ENCODE data around the gene SDSL. TPM values are rescaled to one million over a fixed set of nuclear protein-coding genes. Genes with fewer than 3 reads are reported as not detected.

The SDSL gene
- polyA plus RNA-seq (ENCODE audit: insufficient read length in 3 of 3), result 10 to 100 TPM; 11.1 to 17.0 (median 13.5) TPM
- long read RNA-seq, donor 1, transcript SDSL-202 (8 exons, 1,449 nt), result major isoform, 5 of 5 reads
- long read RNA-seq, donor 1, partial matches to known transcripts, result 0 of 5 reads
- long read RNA-seq, donor 1, other reads (novel, unspliced or antisense), result 0 of 5 reads
- long read RNA-seq, donor 2, partial matches to known transcripts, result 0 of 4 reads
- long read RNA-seq, donor 2, other reads (novel, unspliced or antisense), result 0 of 4 reads
- long read RNA-seq, donor 3, transcript SDSL-202 (8 exons, 1,449 nt), result major isoform, 22 of 22 reads
- long read RNA-seq, donor 3, partial matches to known transcripts, result 0 of 22 reads
- long read RNA-seq, donor 3, other reads (novel, unspliced or antisense), result 0 of 22 reads
- long read RNA-seq, donor 4, transcript SDSL-202 (8 exons, 1,449 nt), result major isoform, 6 of 6 reads
- long read RNA-seq, donor 4, partial matches to known transcripts, result 0 of 6 reads
- long read RNA-seq, donor 4, other reads (novel, unspliced or antisense), result 0 of 6 reads
- long read RNA-seq, donor 5, result 0 reads
- long read RNA-seq, donor 6, transcript SDSL-202 (8 exons, 1,449 nt), result major isoform, 6 of 7 reads
- long read RNA-seq, donor 6, partial matches to known transcripts, result 0 of 7 reads
- long read RNA-seq, donor 6, other reads (novel, unspliced or antisense), result 0 of 7 reads
- long read RNA-seq, donor 7, transcript SDSL-202 (8 exons, 1,449 nt), result major isoform, 5 of 13 reads
- long read RNA-seq, donor 7, partial matches to known transcripts, result 8 of 13 reads
- long read RNA-seq, donor 7, other reads (novel, unspliced or antisense), result 0 of 13 reads
- long read RNA-seq, donor 8, transcript SDSL-202 (8 exons, 1,449 nt), result major isoform, 16 of 16 reads
- long read RNA-seq, donor 8, partial matches to known transcripts, result 0 of 16 reads
- long read RNA-seq, donor 8, other reads (novel, unspliced or antisense), result 0 of 16 reads
- long read RNA-seq, donor 9, transcript SDSL-202 (8 exons, 1,449 nt), result major isoform, 7 of 12 reads
- long read RNA-seq, donor 9, partial matches to known transcripts, result 5 of 12 reads
- long read RNA-seq, donor 9, other reads (novel, unspliced or antisense), result 0 of 12 reads
- long read RNA-seq, donor 10, transcript SDSL-202 (8 exons, 1,449 nt), result major isoform, 8 of 8 reads
- long read RNA-seq, donor 10, partial matches to known transcripts, result 0 of 8 reads
- long read RNA-seq, donor 10, other reads (novel, unspliced or antisense), result 0 of 8 reads
- long read RNA-seq, donor 11, transcript SDSL-202 (8 exons, 1,449 nt), result major isoform, 10 of 15 reads
- long read RNA-seq, donor 11, partial matches to known transcripts, result 5 of 15 reads
- long read RNA-seq, donor 11, other reads (novel, unspliced or antisense), result 0 of 15 reads
- long read RNA-seq, donor 12, partial matches to known transcripts, result 0 of 4 reads
- long read RNA-seq, donor 12, other reads (novel, unspliced or antisense), result 0 of 4 reads
- long read RNA-seq, donor 13, result 0 reads
- long read RNA-seq, donor 14, transcript SDSL-202 (8 exons, 1,449 nt), result major isoform, 10 of 10 reads
- long read RNA-seq, donor 14, partial matches to known transcripts, result 0 of 10 reads
- long read RNA-seq, donor 14, other reads (novel, unspliced or antisense), result 0 of 10 reads
- long read RNA-seq, donor 15, partial matches to known transcripts, result 0 of 4 reads
- long read RNA-seq, donor 15, other reads (novel, unspliced or antisense), result 0 of 4 reads
- long read RNA-seq, donor 16, transcript SDSL-202 (8 exons, 1,449 nt), result major isoform, 12 of 22 reads
- long read RNA-seq, donor 16, partial matches to known transcripts, result 10 of 22 reads
- long read RNA-seq, donor 16, other reads (novel, unspliced or antisense), result 0 of 22 reads

- peak; percentile 36 to 69 (median 58) for DNase-seq (ENCODE audit: extremely low read depth in 1 of 11, low read depth in 9 of 11, low spot score in 4 of 11)
Measured at GRCh38 chr12:113422030-113422885, at the start of gene SDSL. Gene SDSL (plus strand): TSS chr12:113422380. CDS start chr12:113427983, 5,603 bp downstream.

DNA sequence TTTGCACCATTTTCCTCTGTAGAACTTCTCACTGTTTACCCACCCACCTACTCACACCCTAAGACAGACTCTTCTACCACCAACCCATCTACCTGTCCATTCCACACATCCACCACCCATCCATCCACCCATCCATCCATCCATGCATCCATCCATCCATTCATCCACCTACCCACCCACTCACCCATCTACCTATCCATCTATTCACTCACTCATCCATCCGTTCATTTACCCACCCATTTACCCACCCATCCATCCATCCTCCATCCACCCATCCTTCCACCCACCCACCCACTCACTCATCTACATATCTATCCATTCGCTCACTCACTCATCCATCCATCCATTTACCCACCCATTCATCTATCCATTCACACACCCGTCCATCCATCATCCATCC, 48.7 kb upstream of the SDSL start:
- DNase-seq (ENCODE audit: extremely low read depth in 1 of 11, low read depth in 9 of 11, low spot score in 4 of 11), result no peak

DNA sequence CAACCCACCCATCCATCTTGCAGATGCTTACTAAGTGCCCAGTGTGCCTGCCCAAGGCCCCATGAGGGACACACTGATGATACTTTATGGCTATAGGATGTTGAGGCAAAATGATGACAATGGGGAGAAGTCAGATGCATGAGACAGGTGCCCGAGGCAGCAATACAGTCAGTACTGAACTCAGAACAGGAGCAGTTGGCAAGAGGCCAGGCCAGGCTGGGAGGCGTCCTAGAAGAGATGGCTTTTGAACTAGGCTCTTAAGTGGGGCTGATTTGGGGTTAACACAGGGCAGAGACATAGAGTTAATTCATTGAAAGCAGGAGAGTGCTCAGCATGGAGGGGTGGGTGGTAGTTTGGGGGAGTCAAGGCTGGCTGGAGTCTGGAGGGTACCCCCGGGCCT, 48.2 kb upstream of the SDSL start:
- DNase-seq (ENCODE audit: extremely low read depth in 1 of 11, low read depth in 9 of 11, low spot score in 4 of 11), result no peak

- DNase-seq (ENCODE audit: extremely low read depth in 1 of 11, low read depth in 9 of 11, low spot score in 4 of 11), result no peak
Measured at GRCh38 chr12:113374823-113375428, 47.3 kb upstream of the SDSL start.

DNA sequence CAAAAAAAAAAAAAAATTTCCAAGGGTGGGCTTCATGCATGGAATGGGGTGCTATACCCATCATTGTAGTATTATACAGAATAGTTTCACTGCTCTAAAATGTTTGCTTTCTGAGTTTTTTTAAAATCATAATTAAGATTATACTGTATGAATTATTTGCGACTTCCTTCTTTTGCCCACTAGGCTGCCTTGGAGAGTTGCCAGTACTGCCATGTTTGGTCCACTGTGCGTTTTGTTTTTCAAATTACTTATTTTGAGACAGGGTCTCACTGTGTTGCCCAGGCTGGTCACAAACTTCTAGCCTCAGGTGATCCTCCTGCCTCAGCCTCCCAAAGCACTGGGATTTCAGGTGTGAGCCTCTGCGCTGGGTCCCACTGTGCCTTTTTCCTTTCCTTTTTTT, 43.9 kb upstream of the SDSL start:
- no peak for DNase-seq (ENCODE audit: extremely low read depth in 1 of 11, low read depth in 9 of 11, low spot score in 4 of 11)

GRCh38 chr12:113381220-113381619, 41.0 kb upstream of the SDSL start:
- no peak for DNase-seq (ENCODE audit: extremely low read depth in 1 of 11, low read depth in 9 of 11, low spot score in 4 of 11)

DNA sequence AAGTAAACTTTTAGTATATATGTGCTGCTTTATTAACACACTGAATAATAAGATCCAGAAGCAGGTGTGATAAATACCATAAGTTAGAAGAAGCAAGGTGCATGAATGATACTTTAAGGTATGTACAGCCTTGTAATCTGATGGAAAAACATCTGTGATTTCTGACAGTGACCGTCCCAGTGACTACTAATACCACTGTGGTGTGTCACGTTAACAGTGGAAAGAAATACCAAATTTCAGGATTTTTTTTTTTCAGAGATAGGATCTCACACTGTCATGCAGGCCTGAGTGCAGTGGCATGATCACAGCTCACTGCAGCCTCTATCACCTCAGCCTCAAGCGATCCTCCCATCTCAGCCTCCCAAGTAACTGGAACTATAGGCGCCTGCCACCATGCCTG, 40.0 kb upstream of the SDSL start:
- DNase-seq (ENCODE audit: extremely low read depth in 1 of 11, low read depth in 9 of 11, low spot score in 4 of 11), result no peak

DNA sequence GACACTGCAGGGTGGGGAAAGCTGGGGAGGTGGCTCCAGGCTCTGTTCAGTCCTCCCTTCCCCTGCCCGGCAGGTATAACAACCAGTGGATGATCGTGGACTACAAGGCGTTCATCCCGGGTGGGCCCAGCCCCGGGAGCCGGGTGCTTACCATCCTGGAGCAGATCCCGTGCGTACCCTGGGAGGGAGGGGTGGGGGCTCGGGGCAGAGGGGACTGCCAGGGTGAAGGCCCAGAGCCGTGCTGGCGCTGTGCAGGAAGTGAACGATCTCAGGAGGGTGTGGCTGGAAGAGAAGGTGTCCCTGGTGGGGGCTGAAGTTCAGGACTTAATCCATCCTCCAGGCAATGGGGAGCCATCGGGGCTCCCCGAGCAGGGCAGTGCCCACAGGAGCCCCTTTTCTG, 37.4 kb upstream of the SDSL start:
- DNase-seq (ENCODE audit: extremely low read depth in 1 of 11, low read depth in 9 of 11, low spot score in 4 of 11), result no peak

- DNase-seq (ENCODE audit: extremely low read depth in 1 of 11, low read depth in 9 of 11, low spot score in 4 of 11), result no peak
Measured at GRCh38 chr12:113385282-113385882, 36.8 kb upstream of the SDSL start.

DNA sequence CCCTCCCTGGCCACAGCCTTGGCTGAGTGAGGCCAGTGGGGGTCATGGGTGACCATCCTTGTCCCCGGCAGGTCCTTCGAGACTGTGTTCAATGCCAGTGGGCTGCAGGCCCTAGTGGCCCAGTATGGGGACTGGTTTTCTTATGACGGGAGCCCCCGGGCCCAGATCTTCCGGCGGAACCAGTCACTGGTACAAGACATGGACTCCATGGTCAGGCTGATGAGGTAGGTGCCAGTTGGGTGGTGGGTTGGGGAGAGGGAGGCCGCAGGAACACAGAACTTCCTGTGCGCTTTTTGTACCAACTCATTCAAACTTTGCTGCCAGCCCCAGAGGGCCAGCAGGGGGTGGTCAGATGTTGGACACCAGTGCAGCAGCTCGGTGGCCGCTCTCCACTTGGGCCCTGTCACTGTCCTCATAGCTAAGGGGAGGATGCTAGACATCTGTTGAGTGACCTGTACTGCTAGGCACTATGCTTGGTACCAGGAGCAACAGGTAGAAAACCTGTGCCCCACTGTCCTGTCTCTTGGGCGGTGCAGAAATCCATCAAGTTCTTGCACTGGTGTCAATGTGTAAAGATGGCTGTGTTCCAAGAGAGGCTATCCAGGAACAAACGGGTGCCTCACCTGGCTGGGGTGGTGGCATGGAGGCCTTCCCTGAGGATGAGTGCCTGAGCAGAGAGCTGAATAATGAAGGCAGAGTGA, 35.2 kb upstream of the SDSL start:
- DNase-seq (ENCODE audit: extremely low read depth in 1 of 11, low read depth in 9 of 11, low spot score in 4 of 11), result no peak

DNA sequence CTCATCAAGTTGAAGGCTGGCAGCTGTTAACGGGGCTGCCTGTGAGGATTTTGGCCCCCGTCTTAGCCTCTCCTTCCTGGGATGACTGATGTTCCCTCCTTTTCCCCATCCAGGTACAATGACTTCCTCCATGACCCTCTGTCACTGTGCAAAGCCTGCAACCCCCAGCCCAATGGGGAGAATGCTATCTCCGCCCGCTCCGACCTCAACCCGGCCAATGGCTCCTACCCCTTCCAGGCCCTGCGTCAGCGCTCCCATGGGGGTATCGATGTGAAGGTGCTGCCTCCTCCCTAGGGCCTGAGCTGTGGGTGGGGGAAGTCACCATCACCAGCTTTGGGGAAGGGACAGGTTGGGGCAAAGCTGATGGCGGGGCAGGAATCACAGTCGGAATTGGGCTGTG, 34.5 kb upstream of the SDSL start:
- no peak for DNase-seq (ENCODE audit: extremely low read depth in 1 of 11, low read depth in 9 of 11, low spot score in 4 of 11)

DNA sequence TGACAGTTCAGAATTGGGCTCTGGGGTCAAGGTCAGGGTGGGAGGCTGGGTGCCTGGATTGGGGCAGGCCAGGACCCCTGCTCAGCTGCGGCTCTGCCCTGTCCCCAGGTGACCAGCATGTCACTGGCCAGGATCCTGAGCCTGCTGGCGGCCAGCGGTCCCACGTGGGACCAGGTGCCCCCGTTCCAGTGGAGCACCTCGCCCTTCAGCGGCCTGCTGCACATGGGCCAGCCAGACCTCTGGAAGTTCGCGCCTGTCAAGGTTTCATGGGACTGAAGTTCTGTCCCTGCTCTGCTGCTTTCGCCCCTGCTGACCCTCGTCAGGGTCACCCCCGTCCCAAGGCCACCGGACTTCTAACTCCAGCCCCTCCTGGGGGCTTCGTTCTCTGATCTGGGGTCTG, 33.8 kb upstream of the SDSL start:
- no peak for DNase-seq (ENCODE audit: extremely low read depth in 1 of 11, low read depth in 9 of 11, low spot score in 4 of 11)

DNA sequence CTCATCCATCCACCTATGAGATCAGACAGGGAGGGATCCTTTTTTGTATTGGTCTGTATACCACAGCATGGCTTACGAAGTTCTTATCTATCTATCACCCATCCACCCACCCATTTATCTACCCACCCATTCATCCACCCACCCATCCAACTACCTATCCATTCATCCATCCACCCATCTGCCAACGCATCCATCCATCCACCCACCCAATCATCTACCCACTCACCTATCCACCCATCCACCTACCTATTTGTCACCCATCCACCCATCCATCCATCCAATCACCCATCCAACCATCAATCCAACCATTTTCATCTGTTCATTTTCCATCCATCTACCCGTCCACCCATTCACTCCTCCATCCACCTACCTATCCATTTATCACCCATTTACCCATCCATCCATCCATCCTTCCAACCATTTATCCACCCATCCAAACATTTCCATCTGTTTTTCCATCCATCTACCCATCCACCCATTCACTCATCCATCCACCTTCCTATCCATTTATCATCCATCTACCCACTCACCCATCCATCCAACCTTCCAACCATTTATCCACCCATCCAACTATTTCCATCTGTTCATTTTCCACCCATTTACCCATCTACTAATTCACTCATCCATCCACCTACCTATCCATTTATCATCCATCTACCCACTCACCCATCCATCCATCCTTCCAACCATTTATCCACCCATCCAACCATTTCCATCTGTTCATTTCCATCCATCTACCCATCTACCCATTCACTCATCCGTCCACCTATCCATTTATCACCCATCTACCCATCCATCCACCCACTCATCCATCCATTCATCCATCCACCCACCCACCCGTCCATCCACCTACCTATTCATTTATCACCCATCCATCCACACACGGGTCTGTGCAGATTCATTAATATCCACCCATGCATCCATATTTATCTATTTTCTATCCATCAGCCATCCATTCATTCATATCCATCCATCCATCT, 31.8 kb upstream of the SDSL start:
- no peak for DNase-seq (ENCODE audit: extremely low read depth in 1 of 11, low read depth in 9 of 11, low spot score in 4 of 11)

DNA sequence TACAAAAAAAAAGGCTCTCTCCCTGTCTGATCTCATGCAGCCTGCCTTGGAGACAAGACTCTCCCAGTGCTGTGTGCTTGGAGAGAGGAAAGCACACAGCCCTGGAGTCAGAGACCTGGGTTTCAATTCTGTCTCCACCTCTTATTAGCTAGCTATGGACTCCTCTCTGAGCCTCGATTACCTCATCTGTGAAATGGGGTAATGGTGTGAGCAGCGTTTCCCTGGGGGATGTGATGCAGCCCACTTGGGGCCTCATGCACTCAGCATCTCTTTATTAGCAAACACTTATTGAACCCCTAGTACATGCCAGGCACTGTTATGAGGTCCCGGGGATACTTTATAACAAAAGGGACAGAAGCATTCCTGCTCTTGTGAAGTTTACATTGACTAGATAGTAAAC, 31.0 kb upstream of the SDSL start:
- no peak for DNase-seq (ENCODE audit: extremely low read depth in 1 of 11, low read depth in 9 of 11, low spot score in 4 of 11)
